Fibroblast of skin of right quadriceps (primary cell): ENCODE measurements around the gene ARHGAP33.
"Not testable (repeated sequence)": the region's sequence is repeated elsewhere in the genome, so short reads cannot be mapped to it uniquely, and the experiment has no call there.

ENCODE experiments used
- DNase-seq: peaks from one replicate; pipeline ENCODE4 v3.0.0-alpha.2; 2013

ARHGAP33 gene

DNA sequence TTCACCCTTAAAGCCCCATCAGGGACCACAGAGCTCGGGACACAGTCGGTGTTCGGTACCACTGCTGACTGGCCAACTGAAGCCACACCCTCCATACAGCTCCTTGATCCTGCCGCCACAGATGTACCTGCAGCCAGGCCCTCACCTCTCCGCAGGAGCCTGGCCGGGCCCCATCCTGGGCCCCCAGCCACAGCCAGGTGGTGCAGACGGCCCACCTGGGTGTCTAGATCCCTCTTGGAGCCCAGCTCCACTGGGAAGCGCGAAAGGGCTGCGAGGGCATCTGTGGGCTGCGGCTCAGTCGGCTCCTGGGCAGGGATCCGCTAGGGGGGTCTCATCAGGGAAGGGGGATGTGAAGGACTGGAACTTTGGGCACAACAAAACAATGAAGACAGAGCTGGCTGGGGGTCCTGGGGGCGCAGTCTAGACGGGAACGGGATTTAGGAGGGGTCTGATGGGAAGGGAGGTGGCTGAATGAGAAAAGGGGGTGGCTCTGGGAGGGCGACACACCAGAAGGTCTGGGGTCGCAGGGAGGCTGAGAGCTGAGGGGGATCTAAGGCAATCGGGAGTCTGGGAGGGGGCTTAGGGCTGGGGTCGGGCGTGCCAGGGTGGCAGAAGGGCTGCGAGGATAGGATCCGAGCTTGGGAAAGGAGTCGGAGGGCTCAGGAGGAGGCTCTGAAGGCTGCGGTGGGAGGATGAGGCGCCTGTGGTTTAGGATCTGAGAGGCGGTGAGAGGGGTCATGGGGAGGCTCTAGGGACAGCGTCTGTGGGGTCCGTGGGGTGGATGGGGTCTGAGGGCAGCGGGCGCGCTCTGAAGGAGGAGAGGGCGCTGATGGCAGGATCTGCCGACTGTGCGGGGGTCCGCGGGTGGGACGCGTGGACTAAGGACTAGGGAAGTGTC lies 21.5 kb downstream of the ARHGAP33 start:
- DNase-seq, result no peak

DNA sequence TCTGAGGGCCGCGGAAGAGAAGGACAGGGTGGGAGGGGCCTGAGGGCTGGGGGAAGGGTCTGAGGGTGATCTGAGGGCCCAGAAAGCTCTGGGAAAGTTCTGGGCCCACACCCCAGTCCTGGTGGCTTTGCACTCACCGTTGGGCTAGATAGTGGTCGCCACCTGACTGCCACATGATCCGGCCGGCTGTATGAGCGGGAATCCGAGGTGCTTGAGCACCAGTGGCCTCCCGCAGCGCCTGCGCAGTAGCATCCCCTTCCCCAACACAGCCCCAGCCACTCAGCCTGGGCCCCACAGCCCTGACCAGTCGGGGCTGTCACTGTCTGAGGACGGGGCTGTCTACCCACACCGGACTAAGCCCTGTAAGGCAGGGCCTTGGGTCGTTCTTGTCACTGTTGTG lies 22.3 kb downstream of the ARHGAP33 start:
- no peak for DNase-seq

GRCh38 chr19:35801828-35802227 lies 26.5 kb downstream of the ARHGAP33 start:
- DNase-seq, result no peak

DNA sequence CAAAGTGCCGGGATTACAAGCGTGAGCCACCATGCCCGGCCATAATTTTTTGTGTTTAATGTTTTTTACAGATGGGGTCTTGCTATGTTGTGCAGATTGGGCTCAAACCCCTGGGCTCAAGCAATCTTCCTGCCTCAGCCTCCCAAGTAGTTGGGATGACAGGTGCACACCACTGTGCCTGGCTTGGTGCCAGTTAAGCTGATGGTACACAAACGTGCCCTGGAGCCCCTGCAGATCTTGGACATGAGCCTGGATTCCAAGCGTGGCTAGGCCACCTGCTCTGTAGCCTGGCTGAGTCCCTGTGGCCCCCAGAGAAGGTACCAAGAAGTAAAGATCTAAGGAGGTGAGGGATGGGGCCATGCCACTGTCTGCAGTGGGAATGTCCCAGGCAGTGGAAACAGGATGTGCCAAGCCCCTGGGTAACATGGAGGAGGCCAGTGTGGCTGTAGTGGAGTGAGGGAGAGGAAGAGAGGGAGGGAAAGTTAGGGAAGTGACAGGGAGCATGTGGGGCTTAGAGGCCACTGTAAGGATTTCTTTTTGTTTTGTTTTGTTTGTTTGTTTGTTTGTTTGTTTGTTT lies 30.2 kb downstream of the ARHGAP33 start:
- no peak for DNase-seq

- DNase-seq, result no peak
Measured at GRCh38 chr19:35806597-35806996, 31.2 kb downstream of the ARHGAP33 start.

GRCh38 chr19:35807633-35808032 lies 32.3 kb downstream of the ARHGAP33 start:
- DNase-seq, result no peak

- DNase-seq, result no peak
Measured at GRCh38 chr19:35811317-35812219, 36.2 kb downstream of the ARHGAP33 start.

GRCh38 chr19:35812220-35813042 lies 37.1 kb downstream of the ARHGAP33 start, which contains the start of gene PRODH2:
TSS of gene PRODH2 (minus strand) at chr19:35812845. CDS start at chr19:35812805, 40 bp downstream.
- DNase-seq, result no peak

DNA sequence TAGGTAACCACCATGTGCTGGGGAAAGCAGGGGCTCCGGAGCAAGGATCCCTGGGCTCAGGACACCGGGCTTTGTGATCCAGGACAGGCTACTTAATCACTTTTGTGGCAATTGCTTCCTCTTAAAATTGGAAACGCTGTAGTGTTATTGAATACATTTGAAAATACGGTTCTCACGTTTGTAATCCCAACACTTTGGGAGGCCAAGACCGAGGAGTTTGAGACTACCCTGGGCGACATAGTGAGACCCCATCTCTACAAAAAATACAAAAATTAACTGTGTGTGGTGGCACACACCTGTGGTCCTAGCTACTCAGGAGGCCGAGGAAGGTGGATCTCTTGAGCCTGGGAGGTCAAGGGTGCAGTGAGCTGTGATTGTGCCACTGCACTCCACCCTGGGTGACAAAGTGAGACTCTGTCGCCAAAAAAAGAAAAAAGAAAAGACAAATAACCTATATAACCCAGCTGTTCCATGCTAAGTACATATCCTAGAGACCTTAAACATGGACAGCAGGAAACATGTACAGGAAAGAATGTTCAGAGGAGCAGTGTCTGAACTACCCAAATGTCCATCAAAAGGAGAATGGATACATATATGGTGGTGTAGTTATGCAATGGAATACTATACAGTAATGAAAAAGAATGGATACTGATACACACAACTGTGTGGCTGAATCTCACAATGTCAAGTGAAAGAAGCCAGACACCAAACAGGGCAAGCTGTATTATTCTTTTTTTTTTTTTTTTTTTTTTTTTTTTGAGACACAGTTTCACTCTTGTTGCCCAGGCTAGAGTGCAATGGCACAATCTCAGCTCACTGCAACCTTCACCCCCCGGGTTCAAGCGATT lies 37.9 kb downstream of the ARHGAP33 start:
- DNase-seq, result no peak

DNA sequence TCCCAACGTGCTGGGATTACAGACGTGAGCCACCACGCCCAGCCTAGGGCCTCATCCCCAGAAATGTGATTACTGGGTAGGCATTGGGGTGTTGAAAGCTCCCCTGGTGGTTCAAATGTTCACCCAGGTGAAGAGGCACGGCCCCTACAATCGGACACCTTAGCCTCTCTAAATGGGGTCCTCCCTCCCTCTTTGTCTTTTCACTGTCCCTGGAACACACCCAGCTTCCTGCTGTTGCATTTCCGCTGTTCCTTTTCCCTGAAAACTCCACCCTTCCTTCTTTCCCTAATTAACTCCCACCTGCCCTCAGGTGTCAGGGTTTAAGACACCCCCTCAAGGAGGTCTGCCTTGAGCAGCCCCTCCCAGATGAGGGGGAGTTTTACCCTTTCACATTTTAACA lies 40.9 kb downstream of the ARHGAP33 start:
- DNase-seq, result no peak

DNA sequence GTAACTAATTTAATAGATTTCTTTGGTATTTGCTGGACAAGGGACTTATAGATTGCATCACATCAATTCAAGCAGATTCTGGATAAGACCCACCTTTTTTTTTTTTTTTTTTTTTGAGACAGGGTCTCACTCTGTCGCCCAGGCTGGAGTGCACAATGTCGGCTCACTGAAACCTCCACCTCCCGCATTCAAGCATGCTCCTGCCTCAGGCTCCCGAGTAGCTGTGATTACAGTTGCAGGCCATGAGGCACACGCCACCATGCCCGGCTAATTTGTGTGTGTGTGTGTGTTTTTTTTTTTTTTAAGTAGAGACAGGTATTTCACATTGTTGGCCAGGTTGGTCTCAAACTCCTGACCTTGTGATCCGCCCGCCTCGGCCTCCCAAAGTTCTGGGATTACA lies 41.5 kb downstream of the ARHGAP33 start:
- DNase-seq, result no peak

DNA sequence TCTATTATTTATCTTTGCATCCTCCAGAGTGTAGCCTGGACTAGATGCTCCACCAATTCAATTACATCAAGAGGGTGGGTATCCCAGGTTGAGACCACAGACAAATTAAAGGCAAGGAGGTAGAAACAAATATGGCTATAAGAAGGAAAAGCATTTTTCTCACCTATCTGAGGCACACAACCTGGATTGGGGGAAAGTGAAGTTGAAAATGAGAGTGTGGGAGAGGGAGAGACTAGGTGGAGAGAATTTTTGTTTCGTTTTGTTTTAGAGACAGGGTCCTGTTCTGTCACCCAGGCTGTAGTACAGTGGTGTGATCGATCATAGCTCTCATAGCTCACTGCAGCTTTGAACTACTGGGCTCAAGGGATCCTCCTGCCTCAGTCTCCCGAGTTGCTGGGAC lies 43.1 kb downstream of the ARHGAP33 start:
- DNase-seq, result no peak

DNA sequence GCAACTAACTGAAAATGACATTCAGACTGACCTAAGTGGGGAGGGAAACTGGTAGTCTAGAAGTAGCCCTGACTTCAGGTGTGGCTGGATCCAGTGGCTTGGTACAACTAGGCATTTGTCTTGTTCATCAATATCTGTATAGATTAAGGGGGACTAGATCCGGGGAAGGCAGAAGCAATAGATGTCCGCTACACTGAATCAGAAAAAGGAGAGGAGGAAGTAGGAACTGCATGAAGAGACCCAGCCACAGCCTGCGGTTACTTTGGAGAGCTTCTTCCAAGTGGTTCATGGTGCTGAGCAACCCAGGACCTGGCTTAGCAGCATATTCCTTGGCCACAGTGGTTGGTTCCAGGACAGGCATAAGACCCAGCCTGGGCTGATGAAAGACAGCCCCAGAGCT lies 47.2 kb downstream of the ARHGAP33 start:
- no peak for DNase-seq

DNA sequence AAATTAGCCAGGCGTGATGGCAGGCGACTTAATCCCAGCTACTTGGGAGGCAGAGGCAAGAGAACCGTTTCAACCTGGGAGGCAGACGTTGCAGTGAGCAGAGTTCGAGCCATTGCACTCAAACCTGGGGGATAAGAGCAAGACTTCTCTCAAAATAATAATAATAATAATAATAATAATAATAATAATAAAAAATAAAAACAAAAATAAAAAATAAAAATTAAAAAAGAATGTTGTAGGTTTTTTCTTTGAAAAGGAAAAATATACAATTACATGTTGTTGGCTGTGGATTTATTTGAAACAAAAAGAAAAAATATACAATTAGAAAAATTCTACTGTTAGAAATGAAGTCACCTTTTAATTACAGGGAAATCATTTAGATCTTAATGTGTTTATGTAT lies 48.8 kb downstream of the ARHGAP33 start:
- no peak for DNase-seq

DNA sequence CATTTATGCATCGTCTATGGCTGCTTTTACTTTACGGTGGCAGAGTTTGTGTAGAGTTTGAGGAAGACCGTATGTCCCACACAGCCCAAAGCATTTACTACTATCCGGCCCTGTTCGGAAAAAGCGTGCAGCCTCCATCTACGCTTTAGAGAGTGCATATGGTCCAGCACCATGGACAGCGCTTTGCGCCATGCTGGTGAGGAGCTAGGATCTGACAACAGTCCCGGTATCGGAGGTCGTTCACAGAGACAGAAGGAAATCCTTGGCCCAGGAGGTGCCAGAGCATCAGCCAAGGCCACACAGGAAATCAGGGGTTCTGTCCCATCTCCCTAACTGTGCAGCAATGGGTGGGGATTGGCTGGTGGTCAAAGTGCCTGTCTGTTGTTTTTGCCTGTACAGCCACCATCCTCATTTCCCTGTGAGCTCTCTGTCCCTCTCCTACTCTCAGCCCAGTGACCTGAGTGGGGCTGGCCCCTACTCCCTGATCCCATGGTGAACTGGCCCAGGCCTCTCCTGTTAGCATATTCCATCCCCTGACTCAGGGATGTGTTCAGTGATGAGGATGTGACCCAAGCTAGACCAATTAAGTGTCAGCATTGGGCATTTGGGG lies 53.4 kb downstream of the ARHGAP33 start:
- peak; percentile 58 for DNase-seq

- no peak for DNase-seq
Measured at GRCh38 chr19:35830986-35831385, 55.6 kb downstream of the ARHGAP33 start.

DNA sequence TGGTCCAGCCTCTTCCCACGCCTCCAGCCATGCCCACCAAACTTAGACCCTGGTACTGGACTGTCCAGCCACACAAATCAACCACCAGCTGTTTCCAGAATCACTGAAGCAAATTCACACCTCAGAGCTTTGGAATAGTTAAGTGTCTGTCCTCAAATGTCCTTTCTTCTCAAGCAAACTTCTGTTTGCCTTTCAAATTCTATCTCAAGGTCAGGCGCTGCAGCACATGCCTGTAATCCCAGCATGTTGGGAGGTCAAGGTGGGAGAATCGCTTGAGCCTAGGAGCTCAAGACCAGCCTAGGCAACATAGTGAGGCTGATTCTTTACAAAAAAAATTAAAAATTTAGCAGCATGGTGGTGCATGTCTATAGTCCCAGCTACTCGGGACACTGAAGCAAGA lies 56.7 kb downstream of the ARHGAP33 start:
- DNase-seq, result no peak

DNA sequence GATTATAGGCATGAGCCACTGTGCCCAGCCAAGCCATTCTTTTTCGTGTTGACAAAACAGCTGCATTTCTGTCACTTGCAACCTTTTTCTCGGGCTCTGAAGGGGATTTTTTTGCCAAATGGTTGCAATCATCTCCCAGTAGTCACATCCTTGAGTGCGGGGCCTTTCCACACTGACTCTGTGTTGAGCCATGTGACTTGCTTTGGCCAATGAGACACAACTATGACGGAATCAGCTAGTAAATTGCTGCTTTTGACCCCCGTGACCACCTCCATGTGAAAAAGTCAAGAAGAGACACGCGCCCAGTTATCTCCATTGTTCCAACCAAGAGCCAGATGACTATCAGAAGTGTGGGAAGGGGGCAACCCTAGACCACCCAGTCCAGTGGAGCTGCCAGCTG lies 58.6 kb downstream of the ARHGAP33 start:
- no peak for DNase-seq

GRCh38 chr19:35836096-35836495 lies 60.7 kb downstream of the ARHGAP33 start:
- not testable (repeated sequence) for DNase-seq
